HCT116 (cell line): ENCODE measurements around the gene IFIT3. TPM values are rescaled to one million over a fixed set of nuclear protein-coding genes. Genes with fewer than 3 reads are reported as not detected.

ENCODE experiments used
- ATAC-seq: fragments of 200-7000 bp; cut with Tn5 transposase; 2 replicates; pipeline ENCODE4 v1.9.1; 2020; ENCODE audit warnings: mild to moderate bottlenecking, moderate library complexity
- BruUV-seq: library from RNA; stranded (reverse); fragments of 400-500 nt; replicated peaks from 2 replicates; lab custom pipeline; 2021; lab: Mats Ljungman, UMichigan
- CTCF ChIA-PET: fragments of 300-600 bp; sonication (Branson Sonifier 250); formaldehyde crosslinking; loops from one replicate; lab custom pipeline; 2021; ENCODE audit warnings: antibody characterized with exemption; lab: Charles Lee
- POLR2A ChIA-PET: fragments of 300-600, 350-600 bp; sonication (Branson Sonifier 250); formaldehyde crosslinking; loops from one replicate; lab custom pipeline; 2021; ENCODE audit warnings: antibody characterized with exemption; lab: Charles Lee
- RAD21 ChIA-PET, 2 experiments: fragments of 300-600 bp; sonication (Branson Sonifier 250); formaldehyde crosslinking; loops; one replicate each; lab custom pipeline; 2023; ENCODE audit warnings: low total read pairs in 2 of 2; ENCODE audit not compliant: uncharacterized antibody in 2 of 2, unreplicated experiment in 2 of 2, low non-redundant PET in 1 of 2; lab: Charles Lee
- DNase-seq: peaks from one replicate; pipeline ENCODE4 v3.0.0-alpha.2; 2010; ENCODE audit warnings: low read depth, low spot score
- H2AFZ ChIP-seq: fragments of 200-600 bp; shearing (Covaris generic), sonication (generic); 2 replicates; pipeline ENCODE4 v1.6.1; 2017; ENCODE audit warnings: low read depth, mixed run types, mixed read lengths, antibody characterized with exemption, low read length; ENCODE audit not compliant: poor library complexity, severe bottlenecking
- H3K27ac ChIP-seq: 2 replicates; pipeline ENCODE4 v1.5.1; 2012; ENCODE audit warnings: low read depth, low read length
- H3K27me3 ChIP-seq: fragments of 200-600 bp; sonication (generic); 2 replicates; pipeline ENCODE4 v1.6.1; 2016; ENCODE audit warnings: mixed run types, low read length, mixed read lengths; ENCODE audit not compliant: insufficient read depth
- H3K36me3 ChIP-seq, 2 experiments: fragments of 200-500 bp in 1 of 2; fragments of 200-600 bp in 1 of 2; sonication (Bioruptor generic) in 1 of 2; sonication (generic) in 1 of 2; 2 replicates each; pipeline versions ENCODE4 v1.5.1 to v1.6.1; 2014 to 2016; ENCODE audit warnings: low read length in 2 of 2, inconsistent platforms in 1 of 2, mixed read lengths in 1 of 2, mixed run types in 1 of 2; ENCODE audit not compliant: insufficient read depth in 2 of 2, control insufficient read depth in 1 of 2
- H3K4me1 ChIP-seq, 2 experiments: fragments of 200-600 bp in 1 of 2; sonication (generic) in 1 of 2; 2 replicates each; pipeline versions ENCODE4 v1.5.1 to v1.6.1; 2012 to 2017; ENCODE audit warnings: low read length in 2 of 2, inconsistent platforms in 1 of 2, mild to moderate bottlenecking in 1 of 2, mixed read lengths in 1 of 2, mixed run types in 1 of 2, moderate library complexity in 1 of 2; ENCODE audit not compliant: insufficient read depth in 2 of 2, control insufficient read depth in 1 of 2
- H3K4me2 ChIP-seq: fragments of 200-600 bp; sonication (generic); 2 replicates; pipeline ENCODE4 v1.6.1; 2017; ENCODE audit warnings: mixed run types, low read length, mixed read lengths
- H3K4me3 ChIP-seq, 2 experiments: fragments of 200-600 bp in 1 of 2; sonication (generic) in 1 of 2; replicated peaks in 1 of 2; 2 replicates each; pipeline ENCODE4 v1.5.1; 2011 to 2016; ENCODE audit warnings: low read length in 2 of 2, control low read depth in 1 of 2, low read depth in 1 of 2, mild to moderate bottlenecking in 1 of 2, mixed read lengths in 1 of 2, mixed run types in 1 of 2
- H3K79me2 ChIP-seq: fragments of 200-600 bp; sonication (generic); 2 replicates; pipeline ENCODE4 v1.6.1; 2017; ENCODE audit warnings: mild to moderate bottlenecking, mixed run types, low read length, moderate library complexity, mixed read lengths; ENCODE audit not compliant: insufficient read depth
- H3K9ac ChIP-seq: fragments of 200-600 bp; sonication (generic); 2 replicates; pipeline ENCODE4 v1.6.1; 2016; ENCODE audit warnings: low read length, mixed read lengths
- H3K9me2 ChIP-seq: fragments of 200-600 bp; sonication (generic), shearing (Covaris generic); 2 replicates; pipeline ENCODE4 v1.6.1; 2017; ENCODE audit warnings: mixed run types, mild to moderate bottlenecking, moderate library complexity; ENCODE audit not compliant: insufficient read depth
- H3K9me3 ChIP-seq, 2 experiments: fragments of 200-500 bp in 1 of 2; fragments of 200-600 bp in 1 of 2; sonication (Bioruptor generic) in 1 of 2; sonication (generic) in 1 of 2; 2 replicates each; pipeline ENCODE4 v1.6.1; 2014 to 2017; ENCODE audit warnings: low read length in 2 of 2, mixed read lengths in 2 of 2, inconsistent platforms in 1 of 2, low read depth in 1 of 2, mild to moderate bottlenecking in 1 of 2, mixed run types in 1 of 2, moderate library complexity in 1 of 2; ENCODE audit not compliant: control insufficient read depth in 1 of 2, insufficient read depth in 1 of 2
- H4K20me1 ChIP-seq: fragments of 200-600 bp; sonication (generic), shearing (Covaris generic); 2 replicates; pipeline ENCODE4 v1.6.1; 2017; ENCODE audit warnings: mixed run types, mild to moderate bottlenecking, moderate library complexity; ENCODE audit not compliant: insufficient read depth
- ATF3 ChIP-seq: IDR thresholded peaks from 2 replicates; pipeline ENCODE4 v1.6.1; 2012
- CBX3 ChIP-seq: IDR thresholded peaks from 2 replicates; pipeline ENCODE4 v1.6.1; 2012; ENCODE audit warnings: low read depth
- CTCF ChIP-seq, 3 experiments: fragments of 200-600 bp in 1 of 3; sonication (generic) in 1 of 3; IDR thresholded peaks in 2 of 3; conservative IDR thresholded peaks in 1 of 3; 2 replicates each; pipeline ENCODE4 v1.5.1; 2012 to 2017; ENCODE audit warnings: low read depth in 2 of 3, low read length in 2 of 3, antibody characterized with exemption in 1 of 3, borderline replicate concordance in 1 of 3, control low read depth in 1 of 3, mild to moderate bottlenecking in 1 of 3, mixed read lengths in 1 of 3, mixed run types in 1 of 3, moderate library complexity in 1 of 3; ENCODE audit not compliant: insufficient read depth in 1 of 3
- EGR1 ChIP-seq: IDR thresholded peaks from 2 replicates; pipeline ENCODE4 v1.6.1; 2012; ENCODE audit warnings: low read depth
- EZH2phosphoT487 ChIP-seq: fragments of 200-600 bp; IDR thresholded peaks from 2 replicates; pipeline ENCODE4 v1.6.1; 2018; ENCODE audit warnings: antibody characterized with exemption, borderline replicate concordance
- FOSL1 ChIP-seq: IDR thresholded peaks from 2 replicates; pipeline ENCODE4 v1.6.1; 2012; ENCODE audit warnings: low read depth
- JUND ChIP-seq: IDR thresholded peaks from 2 replicates; pipeline ENCODE4 v1.6.1; 2012
- MAX ChIP-seq: IDR thresholded peaks from 2 replicates; pipeline ENCODE4 v1.6.1; 2012
- POLR2A ChIP-seq: IDR thresholded peaks from 2 replicates; pipeline ENCODE4 v1.7.0; 2011; ENCODE audit warnings: borderline replicate concordance; ENCODE audit not compliant: insufficient read depth, insufficient read length; ENCODE audit errors: extremely low read depth
- POLR2AphosphoS5 ChIP-seq: IDR thresholded peaks from 2 replicates; pipeline ENCODE4 v1.6.1; 2011; ENCODE audit warnings: mild to moderate bottlenecking, low read depth, low read length, moderate library complexity
- RAD21 ChIP-seq: IDR thresholded peaks from 2 replicates; pipeline ENCODE4 v1.6.1; 2012; ENCODE audit warnings: low read depth, mild to moderate bottlenecking
- REST ChIP-seq: IDR thresholded peaks from 2 replicates; pipeline ENCODE4 v1.6.1; 2012; ENCODE audit warnings: low read depth
- SIN3A ChIP-seq: IDR thresholded peaks from 2 replicates; pipeline ENCODE4 v1.6.1; 2012; ENCODE audit warnings: low read depth
- SP1 ChIP-seq: IDR thresholded peaks from 2 replicates; pipeline ENCODE4 v1.6.1; 2012; ENCODE audit warnings: low read depth
- TCF7L2 ChIP-seq: IDR thresholded peaks from 2 replicates; pipeline ENCODE4 v1.7.0; 2011; ENCODE audit warnings: borderline replicate concordance, inconsistent platforms; ENCODE audit not compliant: insufficient read depth, insufficient read length; ENCODE audit errors: extremely low read depth
- YY1 ChIP-seq: IDR thresholded peaks from 2 replicates; pipeline ENCODE4 v1.6.1; 2011; ENCODE audit warnings: low read length, low read depth, moderate library complexity, mild to moderate bottlenecking; ENCODE audit not compliant: insufficient replicate concordance; ENCODE audit errors: extremely low read depth
- ZBTB33 ChIP-seq: IDR thresholded peaks from 2 replicates; pipeline ENCODE4 v1.6.1; 2011; ENCODE audit warnings: mild to moderate bottlenecking, low read length, moderate library complexity; ENCODE audit not compliant: insufficient replicate concordance; ENCODE audit errors: extremely low read depth
- ZFX ChIP-seq: fragments of 450-650 bp; IDR thresholded peaks from 2 replicates; pipeline ENCODE4 v1.6.1; 2017
- intact Hi-C: fragments of 100-400 bp; cut with micrococcal nuclease; formaldehyde crosslinking; loops from 2 replicates; pipeline ENCODE4 v1.10.0; 2022
- total RNA-seq: library from RNA; stranded (reverse); gene quantifications from one replicate; pipeline ENCODE4 v1.2.1, GENCODE V29; 2021; ENCODE audit not compliant: unreplicated experiment

IFIT3 gene
- total RNA-seq, 1 experiment from 2014 or later, result 1.1 TPM

DNA sequence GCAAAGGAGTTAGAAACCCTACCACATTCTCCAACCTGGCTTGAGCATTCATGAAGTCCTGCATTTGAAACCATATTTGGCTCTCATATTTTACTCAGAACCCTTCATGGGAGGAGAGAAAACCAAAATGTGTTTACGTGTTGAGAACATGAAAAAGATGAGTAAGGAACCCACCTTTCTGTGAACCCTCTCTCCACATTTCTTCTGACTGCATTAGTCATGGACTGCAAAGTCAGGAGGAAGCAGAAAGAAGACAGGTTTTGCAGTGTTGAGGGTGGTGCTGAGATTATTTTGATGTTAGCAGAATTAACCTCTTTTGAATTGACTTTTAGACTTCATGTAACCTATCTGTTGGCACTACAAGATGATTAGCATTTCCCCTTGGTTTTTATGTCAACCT lies 55.0 kb downstream of the IFIT3 start:
- no peak for ATAC-seq
- POLR2A ChIA-PET, result no interaction called here

More for the DNA sequence above, 55.0 kb downstream of the IFIT3 start:
- Histone ChIP-seq H3K27ac (no peak overlapping the region), H3K4me2 (no peak overlapping the region), H3K9me2 (no peaks in the 10 kb centered on the region), H3K4me1 (no peaks in the 10 kb centered on the region), H3K9me3 (no peaks in the 10 kb centered on the region), H3K27me3 (no peaks in the 10 kb centered on the region), H3K9ac (no peak overlapping the region), H3K4me3 (no peak overlapping the region), H3K79me2 (no peaks in the 10 kb centered on the region), H2AFZ (no peak overlapping the region), H3K36me3 (no peaks in the 10 kb centered on the region), H4K20me1 (no peaks in the 10 kb centered on the region)
- DNase-seq, result no peak
- CTCF ChIA-PET, result no interaction called here
- TF ChIP-seq EZH2phosphoT487, result no peak
- no peak for TF ChIP-seq YY1
- no peak for TF ChIP-seq SIN3A
- TF ChIP-seq FOSL1, result no peak
- TF ChIP-seq POLR2AphosphoS5, result no peak
- TF ChIP-seq MAX, result no peak
- no peak for TF ChIP-seq CBX3
- no peak for TF ChIP-seq ATF3
- TF ChIP-seq CTCF (IDR thresholded peaks at IDR 0.05 in 2 of 3, conservative IDR thresholded peaks at IDR 0.05 in 1 of 3; ENCODE audit: borderline replicate concordance in 1 of 3, insufficient read depth in 1 of 3, low read depth in 2 of 3, low read length in 2 of 3), result no peak
- no peak for TF ChIP-seq TCF7L2
- TF ChIP-seq POLR2A, result no peak
- TF ChIP-seq JUND, result no peak
- no peak for TF ChIP-seq SP1
- no peak for TF ChIP-seq EGR1
- no peak for TF ChIP-seq ZFX
- TF ChIP-seq REST, result no peak
- no peak for TF ChIP-seq ZBTB33
- TF ChIP-seq RAD21, result no peak
- intact Hi-C loops, result no loop called here
- RAD21 ChIA-PET, result no interaction called here
- no TSS peak for BruUV-seq
